Stimulated activated CD8-positive, alpha-beta memory T cell treated with anti-CD3 and anti-CD28 coated beads, Interleukin-12 subunit alpha, Interleukin-12 subunit beta, amount 100 ng/mL, for 24 hours (primary cell): ENCODE measurements around the gene TIMMDC1.
A peak's percentile ranks its signal among the peaks of the same experiment; 100 is the strongest.

Experiments used
- DNase-seq: peaks from one replicate; pipeline ENCODE4 v3.0.0-alpha.2; 2020; ENCODE audit errors: extremely low read depth

The TIMMDC1 gene, protein sequence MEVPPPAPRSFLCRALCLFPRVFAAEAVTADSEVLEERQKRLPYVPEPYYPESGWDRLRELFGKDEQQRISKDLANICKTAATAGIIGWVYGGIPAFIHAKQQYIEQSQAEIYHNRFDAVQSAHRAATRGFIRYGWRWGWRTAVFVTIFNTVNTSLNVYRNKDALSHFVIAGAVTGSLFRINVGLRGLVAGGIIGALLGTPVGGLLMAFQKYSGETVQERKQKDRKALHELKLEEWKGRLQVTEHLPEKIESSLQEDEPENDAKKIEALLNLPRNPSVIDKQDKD

DNA sequence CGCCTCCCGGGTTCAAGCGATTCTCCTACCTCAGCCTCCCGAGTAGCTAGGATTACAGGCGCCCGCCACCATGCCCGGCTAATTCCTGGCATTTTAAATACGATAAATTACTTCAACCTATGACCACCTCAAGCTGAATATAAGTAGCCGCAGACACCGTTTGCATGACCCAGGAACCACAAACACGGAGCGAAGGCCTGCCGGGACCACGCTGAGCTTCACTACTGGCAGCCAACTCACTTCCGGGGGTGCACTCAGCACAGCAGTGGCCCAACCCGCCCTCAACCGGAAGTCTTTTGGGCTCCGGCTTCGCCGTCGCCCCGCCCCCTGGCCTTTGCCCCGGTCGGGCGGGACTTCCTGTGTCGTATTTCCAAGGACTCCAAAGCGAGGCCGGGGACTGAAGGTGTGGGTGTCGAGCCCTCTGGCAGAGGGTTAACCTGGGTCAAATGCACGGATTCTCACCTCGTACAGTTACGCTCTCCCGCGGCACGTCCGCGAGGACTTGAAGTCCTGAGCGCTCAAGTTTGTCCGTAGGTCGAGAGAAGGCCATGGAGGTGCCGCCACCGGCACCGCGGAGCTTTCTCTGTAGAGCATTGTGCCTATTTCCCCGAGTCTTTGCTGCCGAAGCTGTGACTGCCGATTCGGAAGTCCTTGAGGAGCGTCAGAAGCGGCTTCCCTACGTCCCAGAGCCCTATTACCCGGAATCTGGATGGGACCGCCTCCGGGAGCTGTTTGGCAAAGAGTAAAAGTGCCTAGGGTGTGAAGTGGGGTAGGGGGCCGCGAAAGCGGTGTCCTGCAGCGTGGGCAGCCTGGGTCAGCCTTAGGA, at the start of gene TIMMDC1:
TSS of gene TIMMDC1 (plus strand) at position 362 of the 826 bp plus-strand sequence. CDS start at position 549, 187 bp downstream.
- DNase-seq = peak; percentile 94

DNA sequence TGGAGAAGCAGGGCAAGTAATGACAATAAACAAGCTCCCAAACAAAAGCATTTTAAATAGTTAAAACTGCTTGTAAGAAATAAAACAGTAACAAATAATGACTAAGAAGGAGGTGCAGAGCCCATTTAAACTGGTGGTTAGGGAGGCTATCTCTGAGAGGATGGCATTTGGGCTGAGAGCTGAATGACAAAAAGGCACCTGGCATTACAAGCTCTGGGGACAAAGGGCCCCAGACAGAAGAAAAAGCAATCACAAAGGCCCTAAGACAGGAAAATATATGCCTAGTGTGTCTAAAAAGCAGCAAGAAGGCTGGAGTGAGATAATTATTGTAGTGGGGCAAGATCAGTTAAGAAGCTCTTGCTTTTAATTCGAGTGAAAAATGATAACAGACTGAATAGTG, 44.5 kb upstream of the TIMMDC1 start:
- DNase-seq = no peak

GRCh38 chr3:119456469-119456868, 41.9 kb upstream of the TIMMDC1 start:
- no peak for DNase-seq

- no peak for DNase-seq
These were observed 41.1 kb upstream of the TIMMDC1 start for GRCh38 chr3:119457246-119457645.

DNA sequence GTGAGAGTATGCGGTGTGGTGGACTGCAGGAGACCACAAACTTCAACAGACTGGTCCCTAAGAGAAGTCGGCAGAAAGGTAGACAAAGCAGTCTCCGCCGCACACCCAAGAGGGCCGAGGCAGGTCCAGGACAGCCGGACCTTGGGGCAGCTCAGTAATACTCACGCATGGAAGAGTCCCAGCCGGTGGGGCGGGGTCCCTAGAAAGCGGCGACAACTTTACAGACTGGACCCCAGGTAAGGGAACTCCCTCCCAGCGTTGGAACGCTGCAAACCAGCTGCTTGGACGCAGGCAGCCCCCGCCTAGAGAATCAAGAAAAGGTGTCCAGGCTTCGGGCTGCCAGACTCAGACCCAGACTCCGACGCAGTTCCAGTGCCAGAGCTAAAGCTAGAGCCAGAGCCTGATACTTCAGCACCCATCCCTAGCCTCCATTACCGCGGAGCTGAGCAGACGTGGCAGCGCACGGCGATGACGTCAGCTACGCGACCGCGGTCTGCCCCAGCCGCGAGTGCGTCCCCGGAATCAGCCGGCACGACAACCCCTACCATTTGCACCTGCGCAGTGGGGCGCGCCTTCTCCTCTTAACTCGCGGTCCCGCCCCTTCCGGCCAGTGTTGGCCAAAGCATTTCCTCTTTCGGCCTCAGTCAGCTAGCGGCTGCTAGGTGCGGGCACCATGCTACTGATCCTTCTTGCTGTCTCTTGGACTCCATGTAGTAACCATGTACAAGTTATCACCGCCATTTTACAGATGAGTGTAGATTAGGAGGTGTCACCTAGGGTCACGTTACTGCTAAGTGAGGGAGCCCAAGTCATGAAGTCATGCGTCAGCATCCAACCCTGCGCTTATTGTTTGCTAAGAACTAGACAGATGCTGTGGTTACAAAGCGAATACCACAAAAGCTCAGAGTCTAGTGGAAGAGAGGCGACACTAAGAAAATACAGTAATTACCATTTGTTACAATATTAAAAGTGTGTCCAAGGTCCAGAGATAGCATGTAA, 34.9 kb upstream of the TIMMDC1 start, which contains the start of gene TMEM39A:
TSS of gene TMEM39A (minus strand) at position 445 of the 999 bp plus-strand sequence. CDS start 1,541 bp downstream, outside the sequence.
- DNase-seq = peak; percentile 98

- no peak for DNase-seq
These were observed 30.3 kb upstream of the TIMMDC1 start for GRCh38 chr3:119468041-119468440.

- DNase-seq = no peak
These were observed 28.7 kb upstream of the TIMMDC1 start for GRCh38 chr3:119469418-119470189.

DNA sequence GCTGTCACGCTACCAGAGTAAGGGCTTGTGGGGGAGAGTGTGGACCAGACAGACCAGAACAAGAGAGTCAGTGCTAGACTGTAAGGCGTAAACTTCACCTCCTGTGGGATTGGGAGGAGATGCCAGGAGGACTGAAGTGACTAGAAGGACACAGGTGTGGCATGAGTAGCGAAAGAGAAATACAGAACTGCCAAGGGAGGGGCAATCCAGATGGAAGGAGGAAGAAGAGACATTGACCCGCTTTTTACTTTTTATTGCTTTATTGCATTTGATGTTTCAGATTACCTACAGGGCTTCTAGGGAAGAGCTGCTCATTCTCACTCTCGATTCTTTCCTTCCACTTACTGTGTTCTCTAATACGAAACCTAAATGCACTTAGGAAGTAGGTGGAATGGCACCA, 27.5 kb upstream of the TIMMDC1 start:
- no peak for DNase-seq

DNA sequence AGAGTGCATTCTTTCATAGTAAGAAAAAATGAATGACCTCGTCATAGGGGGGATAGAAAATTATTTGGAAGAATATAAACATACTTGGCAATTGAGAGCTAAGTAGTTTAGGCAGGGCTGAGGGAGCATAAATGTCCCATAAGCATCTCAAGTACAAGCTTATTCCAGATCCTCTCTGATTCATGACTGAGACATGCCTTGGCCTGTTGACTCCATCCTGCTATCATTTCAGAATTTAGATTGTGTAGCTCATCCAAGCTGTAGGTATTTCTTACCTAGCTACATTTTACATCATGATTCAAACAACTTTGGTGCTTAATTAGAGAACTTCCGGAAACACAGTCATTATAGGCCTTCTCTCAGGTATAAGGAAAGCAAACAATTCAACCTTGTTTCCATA, 17.3 kb upstream of the TIMMDC1 start:
- DNase-seq = no peak

DNA sequence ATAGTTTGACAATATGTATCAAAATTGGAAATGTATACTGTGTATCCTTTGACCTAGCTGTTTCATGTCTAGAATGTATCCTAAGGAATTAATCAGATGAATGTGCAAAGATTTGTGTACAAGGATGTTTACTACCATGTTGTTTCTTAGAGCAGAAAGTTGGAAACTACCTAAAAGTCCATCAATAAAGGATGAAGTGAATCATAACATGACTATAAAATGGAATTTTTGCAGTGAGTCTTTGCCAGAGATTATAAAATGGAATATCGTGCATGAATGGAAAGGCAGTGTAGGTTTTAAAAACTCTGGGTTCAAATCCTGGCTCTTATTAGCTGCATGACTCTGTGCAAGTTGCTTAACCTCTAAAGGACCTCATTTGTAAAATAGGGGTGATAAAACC, 15.2 kb upstream of the TIMMDC1 start:
- no peak for DNase-seq

GRCh38 chr3:119485563-119485962, 12.8 kb upstream of the TIMMDC1 start:
- no peak for DNase-seq

GRCh38 chr3:119490153-119490552, 8.2 kb upstream of the TIMMDC1 start:
- DNase-seq = no peak

DNA sequence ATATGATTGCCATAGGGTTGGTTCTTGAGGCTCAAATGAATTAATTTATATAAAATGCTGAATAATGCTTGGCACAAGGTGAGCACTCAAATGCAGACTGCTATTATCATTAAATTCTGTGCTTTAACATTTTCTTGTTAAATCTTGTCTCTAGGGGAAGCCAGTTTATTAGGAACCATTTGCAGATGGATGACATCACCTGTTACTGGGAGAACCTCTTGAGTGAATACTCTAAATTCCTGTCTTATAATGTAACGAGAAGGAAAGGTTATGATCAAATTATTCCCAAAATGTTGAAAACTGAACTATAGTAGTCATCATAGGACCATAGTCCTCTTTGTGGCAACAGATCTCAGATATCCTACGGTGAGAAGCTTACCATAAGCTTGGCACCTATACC, 6.2 kb upstream of the TIMMDC1 start:
- DNase-seq = no peak

GRCh38 chr3:119492810-119493209, 5.5 kb upstream of the TIMMDC1 start:
- no peak for DNase-seq

GRCh38 chr3:119494597-119494996, 3.8 kb upstream of the TIMMDC1 start:
- DNase-seq = no peak

DNA sequence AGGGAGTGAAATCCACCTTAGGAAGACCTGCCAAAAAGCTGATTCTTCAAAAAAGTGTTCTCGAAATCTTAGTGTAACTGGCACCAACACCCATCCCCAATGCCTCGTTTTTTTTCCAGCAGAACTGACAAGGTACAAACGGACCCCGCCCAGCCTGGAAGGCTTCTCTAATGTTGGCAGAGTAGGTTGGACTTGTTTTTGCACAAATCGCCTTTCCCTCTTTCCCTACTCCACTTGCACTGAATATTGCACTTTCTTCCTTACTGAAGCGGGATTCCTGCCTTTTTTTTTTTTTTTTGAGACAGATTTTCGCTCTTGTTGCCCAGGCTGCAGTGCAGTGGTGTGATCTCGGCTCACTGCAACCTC, 544 bp upstream of the TIMMDC1 start:
- no peak for DNase-seq

DNA sequence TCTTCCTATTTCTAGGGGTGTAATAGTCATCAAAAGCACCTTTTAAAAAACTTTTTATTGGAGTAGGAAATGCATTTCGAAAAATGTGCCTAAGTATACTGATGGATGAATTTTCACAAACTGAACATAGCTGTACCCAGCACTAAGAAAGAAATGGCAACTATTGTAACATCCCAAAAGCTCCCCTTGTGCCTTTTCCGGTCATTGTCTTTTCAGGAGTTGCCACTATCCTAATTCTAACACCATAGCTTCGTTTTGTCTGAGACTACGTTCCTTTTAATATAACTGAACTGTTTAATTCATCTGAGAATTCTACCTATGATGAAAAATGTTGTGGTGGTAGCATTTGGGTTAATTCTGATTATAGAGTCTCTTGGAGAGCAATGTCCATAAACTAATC, 1.9 kb downstream of the TIMMDC1 start:
- DNase-seq = no peak

DNA sequence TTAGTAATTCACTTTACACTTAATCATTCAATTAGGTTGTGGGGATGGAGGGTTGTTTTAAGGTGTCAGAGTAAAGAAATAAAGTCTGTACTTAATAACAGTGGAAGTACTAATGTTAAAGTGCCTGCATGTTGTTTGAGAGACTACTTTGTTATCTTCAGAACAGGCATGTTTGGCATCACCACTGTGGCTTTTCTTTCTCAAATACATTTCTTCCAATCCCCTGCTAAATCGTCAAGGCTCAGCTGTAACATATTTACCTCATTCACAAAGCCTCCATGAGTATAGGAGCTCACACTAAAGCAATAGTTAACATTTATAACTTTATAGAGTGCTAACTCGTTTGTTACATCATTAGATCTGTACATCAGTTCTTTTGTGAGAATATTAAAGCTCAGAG, 2.6 kb downstream of the TIMMDC1 start:
- no peak for DNase-seq

- no peak for DNase-seq
These were observed 8.3 kb downstream of the TIMMDC1 start for GRCh38 chr3:119506631-119507030.

- DNase-seq = no peak
These were observed 9.1 kb downstream of the TIMMDC1 start for GRCh38 chr3:119507404-119507803.

DNA sequence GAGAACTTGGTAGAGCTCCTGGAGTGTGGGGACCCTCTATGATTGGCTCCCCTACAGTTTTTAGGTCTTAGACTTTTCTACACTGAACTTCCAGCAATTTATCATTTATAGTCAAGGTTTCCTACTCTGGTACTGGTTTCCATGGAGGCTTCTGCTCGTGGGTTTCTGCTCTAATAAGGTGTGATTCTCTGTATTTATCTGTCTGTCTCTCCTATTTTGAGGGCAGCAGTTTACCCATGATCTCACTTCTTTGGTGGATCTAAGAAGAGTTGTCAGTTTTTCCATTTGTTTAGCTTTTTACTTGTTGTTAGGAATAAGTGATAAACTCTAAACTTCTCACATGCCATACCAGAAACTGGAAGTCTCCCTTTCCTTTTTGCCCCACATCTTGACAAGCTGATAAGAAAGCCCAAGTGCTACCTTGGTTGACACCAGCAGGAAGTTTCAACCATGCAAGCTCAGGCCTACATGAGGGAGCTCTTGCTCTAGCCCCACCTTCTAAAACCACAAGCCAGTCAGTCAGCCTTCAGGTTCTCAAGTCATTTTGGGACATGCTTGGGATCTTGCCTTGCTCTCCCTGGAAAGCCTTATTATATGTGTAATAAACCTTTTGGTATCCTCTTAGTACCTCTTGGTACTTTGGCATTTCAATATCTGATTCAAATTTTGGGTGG, 10.0 kb downstream of the TIMMDC1 start:
- no peak for DNase-seq
